Choroid plexus epithelial cell (primary cell): ENCODE results near the gene DMAC2L.

Experiments
- DNase-seq: peaks from one replicate; pipeline ENCODE4 v3.0.0-alpha.2; 2010; ENCODE audit warnings: low read depth
- H3K4me3 ChIP-seq: 2 replicates; pipeline ENCODE4 v1.5.1; 2011; ENCODE audit warnings: low read depth, mild to moderate bottlenecking, control low read depth, low read length, moderate library complexity
- CTCF ChIP-seq: conservative IDR thresholded peaks from 2 replicates; pipeline ENCODE4 v1.5.1; 2011; ENCODE audit warnings: low read depth, mild to moderate bottlenecking, control low read depth, inconsistent platforms, low read length, moderate library complexity

Gene DMAC2L

GRCh38 chr14:50321009-50321660, 9.0 kb downstream of the DMAC2L start:
- H3K4me3 ChIP-seq: peak overlapping the region; percentile 26
- peak; percentile 98 for DNase-seq
- peak; percentile 95 for TF ChIP-seq CTCF

- TF ChIP-seq CTCF: no peak
- H3K4me3 ChIP-seq: no peak overlapping the region
- DNase-seq: no peak
Measured at GRCh38 chr14:50331596-50331995, 19.5 kb downstream of the DMAC2L start.

- TF ChIP-seq CTCF: no peak
- H3K4me3 ChIP-seq: no peak overlapping the region
- peak; percentile 89 for DNase-seq
Measured at GRCh38 chr14:50333014-50333509, 20.9 kb downstream of the DMAC2L start.

- DNase-seq: no peak
- TF ChIP-seq CTCF: no peak
- H3K4me3 ChIP-seq: no peak overlapping the region
Measured at GRCh38 chr14:50334211-50334610, 22.1 kb downstream of the DMAC2L start.

GRCh38 chr14:50335389-50335788, 23.3 kb downstream of the DMAC2L start:
- DNase-seq: peak; percentile 89
- H3K4me3 ChIP-seq: no peak overlapping the region
- TF ChIP-seq CTCF: peak; percentile 33

- TF ChIP-seq CTCF: no peak
- peak; percentile 69 for DNase-seq
- no peak overlapping the region for H3K4me3 ChIP-seq
Measured at GRCh38 chr14:50335989-50336824, 24.1 kb downstream of the DMAC2L start.
